ENCODE measurements around the gene SEZ6L.

- TF ChIP-seq FOXP2 (optimal IDR thresholded peaks at IDR 0.05; ENCODE audit: control extremely low read depth, extremely low read length, insufficient read depth) (no peak), EZH2 (IDR thresholded peaks at IDR 0.05) (no peak), POLR2AphosphoS5 (IDR thresholded peaks at IDR 0.05; ENCODE audit: borderline replicate concordance, low read depth, low read length) (no peak)
These were observed 25.1 kb downstream of the SEZ6L start for GRCh38 chr22:26194313-26194712.
